Stimulated activated naive CD8-positive, alpha-beta T cell treated with anti-CD3 and anti-CD28 coated beads, Interleukin-15, Interleukin-2, amounts not matched to agents 100 ng/mL and 50 ng/mL, for 24 hours (primary cell): ENCODE measurements around the gene TNS3.

Experiments used
- H3K27ac Mint-ChIP-seq: one replicate; pipeline ENCODE4 v1.8.0; 2021; ENCODE audit warnings: mild to moderate bottlenecking, mixed read lengths
- H3K27me3 Mint-ChIP-seq: one replicate; pipeline ENCODE4 v1.8.0; 2021; ENCODE audit warnings: mixed read lengths
- H3K36me3 Mint-ChIP-seq: one replicate; pipeline ENCODE4 v1.8.0; 2021; ENCODE audit warnings: low read depth, mixed read lengths
- H3K4me1 Mint-ChIP-seq: one replicate; pipeline ENCODE4 v1.8.0; 2021; ENCODE audit warnings: low read depth, mixed read lengths
- H3K4me3 Mint-ChIP-seq: one replicate; pipeline ENCODE4 v1.8.0; 2021; ENCODE audit warnings: mild to moderate bottlenecking, mixed read lengths
- H3K9me3 Mint-ChIP-seq: one replicate; pipeline ENCODE4 v1.8.0; 2021; ENCODE audit warnings: mixed read lengths

TNS3 gene

GRCh38 chr7:47496666-47497065, 85.2 kb downstream of the TNS3 start:
- H3K4me3 Mint-ChIP-seq: no peak overlapping the region
- H3K4me1 Mint-ChIP-seq: peaks cover 27% of the 10 kb centered on the region

GRCh38 chr7:47496056-47496665, 85.8 kb downstream of the TNS3 start:
- no peak overlapping the region for H3K27ac Mint-ChIP-seq
- no peak overlapping the region for H3K4me3 Mint-ChIP-seq

More at GRCh38 chr7:47496666-47497065, 85.2 kb downstream of the TNS3 start:
- H3K27me3 Mint-ChIP-seq: peaks cover 8% of the 10 kb centered on the region
- no peaks in the 10 kb centered on the region for H3K9me3 Mint-ChIP-seq
- H3K27ac Mint-ChIP-seq: no peak overlapping the region
- H3K36me3 Mint-ChIP-seq: no peaks in the 10 kb centered on the region

GRCh38 chr7:47493976-47494911, 87.7 kb downstream of the TNS3 start:
- Mint-ChIP-seq H3K4me1 (peaks cover 27% of the 10 kb centered on the region), H3K9me3 (no peaks in the 10 kb centered on the region), H3K27me3 (peaks cover 8% of the 10 kb centered on the region), H3K4me3 (no peak overlapping the region), H3K27ac (no peak overlapping the region), H3K36me3 (no peaks in the 10 kb centered on the region)

More at GRCh38 chr7:47496056-47496665, 85.8 kb downstream of the TNS3 start:
- Mint-ChIP-seq H3K4me1 (peaks cover 27% of the 10 kb centered on the region), H3K27me3 (peaks cover 8% of the 10 kb centered on the region), H3K9me3 (no peaks in the 10 kb centered on the region), H3K36me3 (no peaks in the 10 kb centered on the region)

- no peak overlapping the region for H3K27ac Mint-ChIP-seq
- no peaks in the 10 kb centered on the region for H3K9me3 Mint-ChIP-seq
These were observed 89.1 kb downstream of the TNS3 start for GRCh38 chr7:47492716-47493325.

GRCh38 chr7:47490501-47491265, 91.2 kb downstream of the TNS3 start:
- Mint-ChIP-seq H3K27me3 (peaks cover 8% of the 10 kb centered on the region), H3K27ac (no peak overlapping the region), H3K4me1 (peaks cover 14% of the 10 kb centered on the region), H3K36me3 (no peaks in the 10 kb centered on the region), H3K4me3 (no peak overlapping the region), H3K9me3 (no peaks in the 10 kb centered on the region)

More at GRCh38 chr7:47492716-47493325, 89.1 kb downstream of the TNS3 start:
- peaks cover 27% of the 10 kb centered on the region for H3K4me1 Mint-ChIP-seq
- peaks cover 8% of the 10 kb centered on the region for H3K27me3 Mint-ChIP-seq
- H3K36me3 Mint-ChIP-seq: no peaks in the 10 kb centered on the region
- no peak overlapping the region for H3K4me3 Mint-ChIP-seq

GRCh38 chr7:47489624-47490023, 92.3 kb downstream of the TNS3 start:
- Mint-ChIP-seq H3K4me3 (no peak overlapping the region), H3K4me1 (peaks cover 13% of the 10 kb centered on the region), H3K27ac (no peak overlapping the region), H3K36me3 (no peaks in the 10 kb centered on the region), H3K27me3 (peaks cover 8% of the 10 kb centered on the region), H3K9me3 (no peaks in the 10 kb centered on the region)

- Mint-ChIP-seq H3K27ac (no peak overlapping the region), H3K4me3 (no peak overlapping the region), H3K36me3 (no peaks in the 10 kb centered on the region), H3K4me1 (peaks cover 7% of the 10 kb centered on the region), H3K27me3 (peaks cover 2% of the 10 kb centered on the region), H3K9me3 (no peaks in the 10 kb centered on the region)
These were observed 93.0 kb downstream of the TNS3 start for GRCh38 chr7:47488969-47489342.

- Mint-ChIP-seq H3K36me3 (no peaks in the 10 kb centered on the region), H3K4me1 (peaks cover 5% of the 10 kb centered on the region), H3K27me3 (no peaks in the 10 kb centered on the region), H3K9me3 (no peaks in the 10 kb centered on the region), H3K27ac (no peak overlapping the region), H3K4me3 (no peak overlapping the region)
These were observed 93.5 kb downstream of the TNS3 start for GRCh38 chr7:47488201-47488968.

GRCh38 chr7:47485640-47486435, 96.1 kb downstream of the TNS3 start:
- Mint-ChIP-seq H3K4me1 (peaks cover 26% of the 10 kb centered on the region), H3K9me3 (peaks cover 4% of the 10 kb centered on the region), H3K27ac (peak overlapping the region; percentile 0), H3K27me3 (no peaks in the 10 kb centered on the region), H3K4me3 (no peak overlapping the region), H3K36me3 (no peaks in the 10 kb centered on the region)

- Mint-ChIP-seq H3K4me3 (no peak overlapping the region), H3K9me3 (peaks cover 4% of the 10 kb centered on the region), H3K36me3 (no peaks in the 10 kb centered on the region), H3K27ac (no peak overlapping the region), H3K4me1 (peaks cover 33% of the 10 kb centered on the region), H3K27me3 (no peaks in the 10 kb centered on the region)
These were observed 96.8 kb downstream of the TNS3 start for GRCh38 chr7:47484923-47485639.

- Mint-ChIP-seq H3K9me3 (peaks cover 4% of the 10 kb centered on the region), H3K27ac (no peak overlapping the region), H3K27me3 (no peaks in the 10 kb centered on the region), H3K4me1 (peaks cover 40% of the 10 kb centered on the region), H3K36me3 (no peaks in the 10 kb centered on the region), H3K4me3 (no peak overlapping the region)
These were observed 97.5 kb downstream of the TNS3 start for GRCh38 chr7:47484457-47484856.

GRCh38 chr7:47483604-47484273, 98.2 kb downstream of the TNS3 start:
- Mint-ChIP-seq H3K9me3 (peaks cover 4% of the 10 kb centered on the region), H3K4me1 (peaks cover 44% of the 10 kb centered on the region), H3K27ac (no peak overlapping the region), H3K27me3 (peaks cover 1% of the 10 kb centered on the region), H3K4me3 (no peak overlapping the region), H3K36me3 (no peaks in the 10 kb centered on the region)
